HepG2 (cell line): ENCODE data around the gene SLU7. TPM values are rescaled to one million over a fixed set of nuclear protein-coding genes. Genes with fewer than 3 reads are reported as not detected.

Experiments used
- ATAC-seq: fragments of 200-7000 bp; cut with Tn5 transposase; 3 replicates; pipeline ENCODE4 v1.9.1; 2020; ENCODE audit warnings: mild to moderate bottlenecking, moderate library complexity
- BruUV-seq: library from RNA; stranded (reverse); fragments of 400-500 nt; replicated peaks from 2 replicates; lab custom pipeline; 2021; lab: Mats Ljungman, UMichigan
- CTCF ChIA-PET: fragments of 300-600 bp; formaldehyde crosslinking; extraction: SDS; loops from one replicate; lab custom pipeline; 2021; ENCODE audit warnings: low total read pairs, inconsistent platforms, low intra/inter-chr PET ratio; lab: Yijun Ruan, JAX
- POLR2A ChIA-PET: fragments of 350-600 bp; sonication (Branson Sonifier 250); formaldehyde crosslinking; loops from one replicate; lab custom pipeline; 2020; ENCODE audit warnings: antibody characterized with exemption, inconsistent platforms; lab: Yijun Ruan, JAX
- DNase-seq: peaks from one replicate; pipeline ENCODE4 v3.0.0-alpha.2; 2015; ENCODE audit warnings: low spot score
- FAIRE-seq: peaks from 3 replicates; lab custom pipeline; 2011; peaks lifted over from hg19 to GRCh38; lab: Jason Lieb, UNC
- H2AFZ ChIP-seq: one replicate; pipeline ENCODE4 v1.6.1; 2011; ENCODE audit warnings: low read length, inconsistent platforms
- H3K27ac ChIP-seq: fragments of 300-600 bp; 3 replicates; pipeline ENCODE4 v1.8.0; 2011; ENCODE audit warnings: mixed run types, mild to moderate bottlenecking, mixed read lengths, low read length, inconsistent platforms; ENCODE audit not compliant: insufficient read depth; ENCODE audit errors: extremely low read length
- H3K27me3 ChIP-seq, 2 experiments: fragments of 200-600 bp in 1 of 2; 2 replicates in 1 of 2; 3 replicates in 1 of 2; pipeline versions ENCODE4 v1.6.0 to v1.8.0; 2011; ENCODE audit warnings: low read length in 2 of 2, mild to moderate bottlenecking in 2 of 2, moderate library complexity in 2 of 2, inconsistent platforms in 1 of 2; ENCODE audit not compliant: insufficient read depth in 2 of 2, control insufficient read depth in 1 of 2
- H3K36me3 ChIP-seq, 2 experiments: fragments of 200-600 bp in 1 of 2; replicated peaks in 1 of 2; 2 replicates in 1 of 2; 3 replicates in 1 of 2; pipeline versions ENCODE4 v1.5.1 to v1.8.0; 2011; ENCODE audit warnings: low read length in 2 of 2, inconsistent platforms in 1 of 2; ENCODE audit not compliant: insufficient read depth in 2 of 2, control insufficient read depth in 1 of 2
- H3K4me1 ChIP-seq: 2 replicates; pipeline ENCODE4 v1.5.1; 2012; ENCODE audit warnings: low read length, inconsistent platforms; ENCODE audit not compliant: insufficient read depth
- H3K4me2 ChIP-seq: 2 replicates; pipeline ENCODE4 v1.6.0; 2011; ENCODE audit warnings: low read depth, low read length, inconsistent platforms
- H3K4me3 ChIP-seq, 3 experiments: fragments of 200-600 bp in 1 of 3; sonication (generic), shearing (Covaris generic) in 1 of 3; replicated peaks in 1 of 3; 2 replicates each; pipeline ENCODE4 v1.5.1; 2011 to 2016; ENCODE audit warnings: low read length in 3 of 3, inconsistent platforms in 2 of 3, low read depth in 2 of 3, mild to moderate bottlenecking in 2 of 3, control low read depth in 1 of 3, mixed read lengths in 1 of 3; ENCODE audit not compliant: insufficient read depth in 1 of 3
- H3K79me2 ChIP-seq: one replicate; pipeline ENCODE4 v1.6.1; 2011; ENCODE audit warnings: low read length, inconsistent platforms; ENCODE audit not compliant: insufficient read depth
- H3K9ac ChIP-seq: 2 replicates; pipeline ENCODE4 v1.6.0; 2011; ENCODE audit warnings: mild to moderate bottlenecking, low read depth, low read length, inconsistent platforms; ENCODE audit not compliant: insufficient read depth
- H3K9me3 ChIP-seq: 2 replicates; pipeline ENCODE4 v1.5.1; 2012; ENCODE audit warnings: mild to moderate bottlenecking, low read length
- H4K20me1 ChIP-seq: 2 replicates; pipeline ENCODE4 v1.6.0; 2011; ENCODE audit warnings: inconsistent platforms, mild to moderate bottlenecking, low read length, moderate library complexity; ENCODE audit not compliant: insufficient read depth
- ARNTL ChIP-seq: sonication (generic); formaldehyde crosslinking; IDR thresholded peaks from 2 replicates; pipeline ENCODE4 v1.4.0; 2020; ENCODE audit warnings: mild to moderate bottlenecking, missing genetic modification reagents
- ATAD3A ChIP-seq: sonication (generic); formaldehyde crosslinking; IDR thresholded peaks from 2 replicates; pipeline ENCODE4 v1.4.0; 2020; ENCODE audit warnings: missing genetic modification reagents
- CEBPB ChIP-seq: IDR thresholded peaks from 2 replicates; pipeline ENCODE4 v1.6.1; 2011; ENCODE audit warnings: low read depth, low read length, improper control_type of control experiment, borderline replicate concordance
- DPF2 ChIP-seq: sonication (generic); formaldehyde crosslinking; IDR thresholded peaks from 2 replicates; pipeline ENCODE4 v1.4.0; 2020; ENCODE audit warnings: mild to moderate bottlenecking, low read depth, missing genetic modification reagents, borderline replicate concordance
- GPN1 ChIP-seq: sonication (generic); formaldehyde crosslinking; IDR thresholded peaks from 2 replicates; pipeline ENCODE4 v1.5.1; 2020; ENCODE audit warnings: missing genetic modification reagents, borderline replicate concordance
- MIER3 ChIP-seq: IDR thresholded peaks from 2 replicates; pipeline ENCODE4 v1.6.1; 2016; ENCODE audit warnings: missing compliant biosample characterization, borderline replicate concordance
- MLLT10 ChIP-seq: sonication (generic); formaldehyde crosslinking; IDR thresholded peaks from 2 replicates; pipeline ENCODE4 v1.4.0; 2020; ENCODE audit warnings: missing genetic modification reagents
- SSRP1 ChIP-seq: IDR thresholded peaks from 2 replicates; pipeline ENCODE4 v1.6.1; 2016; ENCODE audit warnings: control low read depth
- TOPORS ChIP-seq: sonication (generic); formaldehyde crosslinking; IDR thresholded peaks from 2 replicates; pipeline ENCODE4 v1.8.0; 2023; ENCODE audit warnings: mild to moderate bottlenecking, missing genetic modification reagents
- ZFP82 ChIP-seq: sonication (generic); formaldehyde crosslinking; IDR thresholded peaks from 2 replicates; pipeline ENCODE4 v1.5.1; 2020; ENCODE audit warnings: mild to moderate bottlenecking, missing genetic modification reagents, borderline replicate concordance
- ZNF256 ChIP-seq: sonication (generic); formaldehyde crosslinking; conservative IDR thresholded peaks from 2 replicates; pipeline ENCODE4 v1.4.0; 2020; ENCODE audit warnings: missing genetic modification reagents
- ZNF703 ChIP-seq: sonication (generic); formaldehyde crosslinking; IDR thresholded peaks from 2 replicates; pipeline ENCODE4 v1.5.1; 2020; ENCODE audit warnings: missing genetic modification reagents, mild to moderate bottlenecking, moderate library complexity, borderline replicate concordance
- WGBS: methylation state at CpG from one replicate; pipeline ENCODE4 v1.1.6; 2017; ENCODE audit warnings: low lambda C conversion rate; 5-methylcytosine and 5-hydroxymethylcytosine counted together
- in situ Hi-C: cut with HindIII; loops from 2 replicates; pipeline ENCODE4 v1.10.0; 2017; ENCODE audit warnings: low pct_unique_long_range_greater_than_20kb; ENCODE audit not compliant: extremely low pct_ligation_motif_present
- intact Hi-C: fragments of 100-400 bp; cut with micrococcal nuclease; formaldehyde crosslinking; loops from one replicate; pipeline ENCODE4 v1.10.0; 2022; ENCODE audit not compliant: unreplicated experiment
- polyA plus RNA-seq, 8 experiments: library from polyadenylated mRNA; depleted of rRNA in 3 of 8; stranded (reverse) in 7 of 8; unstranded in 1 of 8; fragments of >200 nt; fragmentation: Illumina TruSeq in 4 of 8; extraction: Trizol in 4 of 8; gene quantifications; 2 replicates each; pipeline versions ENCODE4 v1.2.1 to v1.2.3, GENCODE V29; 2011 to 2016; ENCODE audit warnings: low read depth in 4 of 8, missing spikeins in 1 of 8, mixed read lengths in 1 of 8; ENCODE audit not compliant: insufficient read depth in 1 of 8
- total RNA-seq, 5 experiments: library from RNA; depleted of rRNA; stranded (reverse); fragments of >200 nt; fragmentation: Illumina TruSeq; extraction: Trizol; gene quantifications; 2 replicates each; pipeline ENCODE4 v1.2.3, GENCODE V29; 2016; ENCODE audit warnings: low read depth in 1 of 5
- TF ChIP-seq, protein P1 (sequence below): sonication (generic); formaldehyde crosslinking; IDR thresholded peaks from 2 replicates; pipeline ENCODE4 v1.4.0; 2020; ENCODE audit warnings: missing genetic modification reagents
- TF ChIP-seq, protein P2 (sequence below): IDR thresholded peaks from 2 replicates; pipeline ENCODE4 v1.6.1; 2016; ENCODE audit warnings: missing compliant biosample characterization, missing genetic modification reagents, borderline replicate concordance
- TF ChIP-seq, protein P3 (sequence below): sonication (generic); formaldehyde crosslinking; IDR thresholded peaks from 2 replicates; pipeline ENCODE4 v1.5.0; 2020; ENCODE audit warnings: missing genetic modification reagents, mild to moderate bottlenecking, borderline replicate concordance

Gene SLU7
- total and polyA plus RNA-seq, 2 of the 13 experiments (the other 11 are each of a cell fraction or from before 2014, with no cell fraction given), result 24.0 to 39.2 TPM

DNA sequence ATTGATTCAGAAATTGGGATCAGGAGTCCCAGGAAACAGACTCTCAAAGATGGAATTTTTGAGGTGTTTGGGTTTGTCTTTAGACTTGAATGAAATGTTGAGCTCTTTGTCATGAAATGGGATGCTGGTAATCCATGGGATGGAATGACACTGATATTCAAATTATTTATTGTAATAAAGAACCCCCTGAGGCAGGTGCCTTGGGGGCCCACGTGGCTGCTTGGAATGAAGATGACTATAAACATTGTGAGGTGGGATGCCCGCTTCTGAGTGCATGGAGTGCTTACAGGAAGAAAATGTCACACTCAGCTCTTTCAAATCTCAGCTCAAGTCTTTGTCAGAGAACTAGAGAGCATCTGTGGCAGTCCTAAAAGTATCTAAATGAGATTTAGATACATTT is 38.8 kb downstream of the SLU7 start:
- in situ Hi-C loops (no loop called here), intact Hi-C loops (no loop called here)
- 0% methylated on average over 2 of the region's 2 CpGs for WGBS
- DNase-seq, result no peak
- POLR2A ChIA-PET, result no interaction called here
- Histone ChIP-seq H3K4me3 (no peak overlapping the region), H3K36me3 (no peaks in the 10 kb centered on the region), H3K9ac (no peak overlapping the region), H3K27ac (no peak overlapping the region), H3K9me3 (no peaks in the 10 kb centered on the region), H2AFZ (no peak overlapping the region), H3K27me3 (peaks cover 0 to 4% of the 10 kb centered on the region in 2 experiments; a peak in 1 of 5 replicates), H4K20me1 (no peaks in the 10 kb centered on the region), H3K79me2 (no peaks in the 10 kb centered on the region), H3K4me2 (no peak overlapping the region), H3K4me1 (no peaks in the 10 kb centered on the region)
- CTCF ChIA-PET, result no interaction called here
- no TSS peak for BruUV-seq
- no peak for FAIRE-seq
- TF ChIP-seq CEBPB (no peak), TOPORS (CRISPR knock-in tag) (no peak), ARNTL (CRISPR knock-in tag) (no peak), MIER3 (CRISPR knock-in tag) (no peak), ZNF256 (CRISPR knock-in tag) (no peak), ZFP82 (CRISPR knock-in tag) (no peak), MLLT10 (no peak), GPN1 (CRISPR knock-in tag) (no peak), DPF2 (no peak), ZNF703 (CRISPR knock-in tag) (no peak), ATAD3A (CRISPR knock-in tag) (no peak), SSRP1 (no peak)
- TF ChIP-seq, protein P1, sequence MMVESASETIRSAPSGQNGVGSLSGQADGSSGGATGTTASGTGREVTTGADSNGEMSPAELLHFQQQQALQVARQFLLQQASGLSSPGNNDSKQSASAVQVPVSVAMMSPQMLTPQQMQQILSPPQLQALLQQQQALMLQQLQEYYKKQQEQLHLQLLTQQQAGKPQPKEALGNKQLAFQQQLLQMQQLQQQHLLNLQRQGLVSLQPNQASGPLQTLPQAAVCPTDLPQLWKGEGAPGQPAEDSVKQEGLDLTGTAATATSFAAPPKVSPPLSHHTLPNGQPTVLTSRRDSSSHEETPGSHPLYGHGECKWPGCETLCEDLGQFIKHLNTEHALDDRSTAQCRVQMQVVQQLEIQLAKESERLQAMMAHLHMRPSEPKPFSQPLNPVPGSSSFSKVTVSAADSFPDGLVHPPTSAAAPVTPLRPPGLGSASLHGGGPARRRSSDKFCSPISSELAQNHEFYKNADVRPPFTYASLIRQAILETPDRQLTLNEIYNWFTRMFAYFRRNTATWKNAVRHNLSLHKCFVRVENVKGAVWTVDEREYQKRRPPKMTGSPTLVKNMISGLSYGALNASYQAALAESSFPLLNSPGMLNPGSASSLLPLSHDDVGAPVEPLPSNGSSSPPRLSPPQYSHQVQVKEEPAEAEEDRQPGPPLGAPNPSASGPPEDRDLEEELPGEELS (CRISPR knock-in tag), result no peak
- TF ChIP-seq, protein P2, sequence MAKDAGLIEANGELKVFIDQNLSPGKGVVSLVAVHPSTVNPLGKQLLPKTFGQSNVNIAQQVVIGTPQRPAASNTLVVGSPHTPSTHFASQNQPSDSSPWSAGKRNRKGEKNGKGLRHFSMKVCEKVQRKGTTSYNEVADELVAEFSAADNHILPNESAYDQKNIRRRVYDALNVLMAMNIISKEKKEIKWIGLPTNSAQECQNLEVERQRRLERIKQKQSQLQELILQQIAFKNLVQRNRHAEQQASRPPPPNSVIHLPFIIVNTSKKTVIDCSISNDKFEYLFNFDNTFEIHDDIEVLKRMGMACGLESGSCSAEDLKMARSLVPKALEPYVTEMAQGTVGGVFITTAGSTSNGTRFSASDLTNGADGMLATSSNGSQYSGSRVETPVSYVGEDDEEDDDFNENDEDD (CRISPR knock-in tag), result no peak
- TF ChIP-seq, protein P3, sequence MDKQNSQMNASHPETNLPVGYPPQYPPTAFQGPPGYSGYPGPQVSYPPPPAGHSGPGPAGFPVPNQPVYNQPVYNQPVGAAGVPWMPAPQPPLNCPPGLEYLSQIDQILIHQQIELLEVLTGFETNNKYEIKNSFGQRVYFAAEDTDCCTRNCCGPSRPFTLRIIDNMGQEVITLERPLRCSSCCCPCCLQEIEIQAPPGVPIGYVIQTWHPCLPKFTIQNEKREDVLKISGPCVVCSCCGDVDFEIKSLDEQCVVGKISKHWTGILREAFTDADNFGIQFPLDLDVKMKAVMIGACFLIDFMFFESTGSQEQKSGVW (CRISPR knock-in tag), result no peak
- no peak for ATAC-seq
